Heart right ventricle (tissue), 16 donors: ENCODE results near the gene RPL10A. TPM values are rescaled to one million over a fixed set of nuclear protein-coding genes. Genes with fewer than 3 reads are reported as not detected.

Experiments
- ATAC-seq, 8 donors: fragments of 200-7000 bp; cut with Tn5 transposase; one replicate each; pipeline ENCODE4 v1.9.1; 2020; ENCODE audit warnings: mild to moderate bottlenecking in 8 of 8, moderate library complexity in 8 of 8, moderate number of reproducible peaks in 1 of 8
- DNase-seq, 2 donors: peaks; one replicate each; pipeline ENCODE4 v3.0.0-alpha.2; 2020
- H3K27ac ChIP-seq, 10 donors: fragments of 200-600 bp; sonication (generic) in 2 of 10; one replicate each; pipeline versions ENCODE4 v1.5.0 to v1.8.0; 2020 to 2022; ENCODE audit warnings: mild to moderate bottlenecking in 3 of 10
- H3K27me3 ChIP-seq, 7 donors: fragments of 200-600 bp; one replicate each; pipeline ENCODE4 v1.8.0; 2021 to 2022; ENCODE audit warnings: mild to moderate bottlenecking in 2 of 7
- H3K36me3 ChIP-seq, 9 donors: fragments of 200-600 bp; sonication (generic) in 1 of 9; one replicate each; pipeline versions ENCODE4 v1.5.0 to v1.8.0; 2020 to 2022; ENCODE audit warnings: mild to moderate bottlenecking in 2 of 9
- H3K4me1 ChIP-seq, 9 donors: fragments of 200-600 bp; sonication (generic) in 1 of 9; one replicate each; pipeline versions ENCODE4 v1.5.0 to v1.8.0; 2020 to 2022; ENCODE audit warnings: mild to moderate bottlenecking in 4 of 9
- H3K4me3 ChIP-seq, 10 donors: fragments of 200-600 bp; sonication (generic) in 2 of 10; one replicate each; pipeline versions ENCODE4 v1.5.0 to v1.8.0; 2020 to 2022; ENCODE audit warnings: mild to moderate bottlenecking in 7 of 10, moderate library complexity in 2 of 10
- H3K9me3 ChIP-seq, 11 donors: fragments of 200-600 bp in 10 of 11; sonication (generic) in 2 of 11; one replicate each; pipeline versions ENCODE4 v1.5.0 to v1.8.0; 2013 to 2022; ENCODE audit warnings: mild to moderate bottlenecking in 2 of 11, control low read depth in 1 of 11, moderate library complexity in 1 of 11
- WGBS, 2 donors: extraction: QIAGEN DNeasy Blood & Tissue Kit; methylation state at CpG; one replicate each; pipeline ENCODE4 v1.1.7; 2013; ENCODE audit warnings: inconsistent platforms in 1 of 2; 5-methylcytosine and 5-hydroxymethylcytosine counted together
- intact Hi-C, 10 donors: fragments of 100-400 bp; cut with DNase I; formaldehyde crosslinking; loops; one replicate each; pipeline versions ENCODE4 v1.11.1 to v1.14.2; 2022
- polyA plus RNA-seq, 2 donors: library from polyadenylated mRNA; stranded (reverse); fragments of 200-250 nt; gene quantifications; one replicate each; pipeline ENCODE4 v1.2.3, GENCODE V29; 2013
- total RNA-seq, 10 donors: library from RNA; stranded (reverse); fragmentation: NEBNext Ultra II Directional in 3 of 10; extraction: Animal tissue kit (Norgen Biotek cat#: 25700) in 3 of 10; gene quantifications; one replicate each; pipeline versions ENCODE4 v1.2.1 to v1.2.4, GENCODE V29; 2021 to 2023
- TF ChIP-seq, protein P1 (sequence below), 9 donors: fragments of 200-600 bp; sonication (generic) in 2 of 9; IDR thresholded peaks; one replicate each; pipeline versions ENCODE4 v1.5.0 to v1.8.0; 2021 to 2022; ENCODE audit warnings: antibody characterized with exemption in 9 of 9, mild to moderate bottlenecking in 5 of 9, moderate library complexity in 1 of 9
- donor health status: Arrhythmogenic right ventricular cardiomyopathy.
- donor health status: ischemic (EF 13 %, LVEDD 7.1; RV severe dilation, severe dysfunction).
- donor health status: healthy with polysubstance abuse.
- donor health status: DM: no; HTN: yes; CAD: no.
- donor health status: DM: no; HTN: no; CAD: no.
- donor health status: ischemic (EF 25% LVEDD 6.9; RV normal size, moderate dysfunction).
- donor health status: ischemic (EF 25% LVEDD 5.7; RV mildly dilated, moderate dysfunction).
- donor health status: healthy.
- donor health status: DM: yes; HTN: yes; CAD: no.
- donor health status: Ischemic cardiomyopathy.
- donor health status: ischemic (EF 35%, LVEDD 5.7; RV mildly dilated, moderate dysfunction).
- donor health status: nonischemic (EF 11% LVEDD 7.7; RV severe dilation, severe dysfunction).
- donor health status: DM: yes; HTN: yes; CAD: no.
- donor health status: PGD.
- donor health status: ischemic (EF 29% LVEDD 5.4; RV normal size, mild dysfunction).
- donor health status: nonischemic (EF 23%, LVEDD 6.1; RV moderate dilation, normal function).

Gene RPL10A
- total and polyA plus RNA-seq, 12 donors, result 231 to 1,620 (median 529) TPM

DNA sequence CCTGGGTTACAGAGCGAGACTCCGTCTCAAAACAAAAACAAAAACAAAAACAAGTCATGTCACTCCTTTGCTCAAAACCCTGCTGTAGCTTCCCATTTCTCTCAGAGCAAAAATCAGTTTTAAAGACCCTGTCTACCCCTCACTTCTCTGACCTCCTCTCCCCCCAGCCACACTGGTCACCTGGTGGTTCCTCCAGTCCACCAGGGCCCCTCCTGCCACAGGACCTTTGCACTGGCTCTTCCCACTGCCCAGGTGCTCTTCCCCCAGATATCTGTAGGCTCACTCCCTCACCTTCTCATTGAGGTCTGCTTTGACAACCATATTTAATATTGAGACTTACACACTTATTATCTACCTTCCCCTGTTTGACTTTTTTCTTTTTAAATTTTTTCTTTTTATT, 33.6 kb downstream of the RPL10A start:
- Histone ChIP-seq H3K9me3 (no peaks in the 10 kb centered on the region), H3K36me3 (no peaks in the 10 kb centered on the region), H3K27ac (no peak overlapping the region), H3K4me3 (no peak overlapping the region), H3K27me3 (peaks cover 0 to 94% (median 27%) of the 10 kb centered on the region in 7 donors), H3K4me1 (peaks cover 4 to 30% (median 13%) of the 10 kb centered on the region in 9 donors)
- DNase-seq (no peak), ATAC-seq (no peak)
- TF ChIP-seq, protein P1, sequence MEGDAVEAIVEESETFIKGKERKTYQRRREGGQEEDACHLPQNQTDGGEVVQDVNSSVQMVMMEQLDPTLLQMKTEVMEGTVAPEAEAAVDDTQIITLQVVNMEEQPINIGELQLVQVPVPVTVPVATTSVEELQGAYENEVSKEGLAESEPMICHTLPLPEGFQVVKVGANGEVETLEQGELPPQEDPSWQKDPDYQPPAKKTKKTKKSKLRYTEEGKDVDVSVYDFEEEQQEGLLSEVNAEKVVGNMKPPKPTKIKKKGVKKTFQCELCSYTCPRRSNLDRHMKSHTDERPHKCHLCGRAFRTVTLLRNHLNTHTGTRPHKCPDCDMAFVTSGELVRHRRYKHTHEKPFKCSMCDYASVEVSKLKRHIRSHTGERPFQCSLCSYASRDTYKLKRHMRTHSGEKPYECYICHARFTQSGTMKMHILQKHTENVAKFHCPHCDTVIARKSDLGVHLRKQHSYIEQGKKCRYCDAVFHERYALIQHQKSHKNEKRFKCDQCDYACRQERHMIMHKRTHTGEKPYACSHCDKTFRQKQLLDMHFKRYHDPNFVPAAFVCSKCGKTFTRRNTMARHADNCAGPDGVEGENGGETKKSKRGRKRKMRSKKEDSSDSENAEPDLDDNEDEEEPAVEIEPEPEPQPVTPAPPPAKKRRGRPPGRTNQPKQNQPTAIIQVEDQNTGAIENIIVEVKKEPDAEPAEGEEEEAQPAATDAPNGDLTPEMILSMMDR (IDR thresholded peaks at IDR 0.05), result no peak
- intact Hi-C loops, result no loop called here
- WGBS, 2 donors, result 97% methylated on average over 2 of the region's 2 CpGs

DNA sequence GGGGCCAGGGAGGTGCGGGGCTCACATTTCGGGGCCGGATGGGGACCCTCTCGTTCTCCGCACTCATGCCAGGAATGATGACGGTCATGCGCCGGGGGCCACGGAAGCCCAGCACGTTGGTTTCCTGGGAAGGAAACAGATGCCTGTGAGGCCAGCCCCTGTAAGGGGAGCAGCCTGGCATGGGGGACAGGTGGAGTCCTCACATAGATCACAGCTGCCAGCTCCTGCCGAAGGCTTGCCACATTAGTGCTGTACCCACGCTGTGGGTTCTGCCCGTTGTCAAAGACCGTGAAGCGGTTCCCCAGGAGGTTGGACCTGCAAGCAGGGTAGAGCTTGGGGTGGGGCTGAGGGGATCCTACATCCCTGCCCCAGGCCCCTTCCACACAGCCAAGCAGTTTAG, 35.3 kb downstream of the RPL10A start:
- TF ChIP-seq, protein P1 (IDR thresholded peaks at IDR 0.05), result no peak
- DNase-seq (no peak), ATAC-seq (no peak)
- peaks cover 0 to 95% (median 26%) of the 10 kb centered on the region in 7 donors for H3K27me3 ChIP-seq
- H3K9me3 ChIP-seq, result no peaks in the 10 kb centered on the region
- H3K36me3 ChIP-seq, result no peaks in the 10 kb centered on the region
- 70 to 72% methylated on average over 15 of the region's 15 CpGs for WGBS, 2 donors
- H3K27ac ChIP-seq, result no peak overlapping the region
- intact Hi-C loops, result no loop called here
- peaks cover 0 to 18% (median under 1%) of the 10 kb centered on the region in 9 donors for H3K4me1 ChIP-seq
- H3K4me3 ChIP-seq, result no peak overlapping the region

DNA sequence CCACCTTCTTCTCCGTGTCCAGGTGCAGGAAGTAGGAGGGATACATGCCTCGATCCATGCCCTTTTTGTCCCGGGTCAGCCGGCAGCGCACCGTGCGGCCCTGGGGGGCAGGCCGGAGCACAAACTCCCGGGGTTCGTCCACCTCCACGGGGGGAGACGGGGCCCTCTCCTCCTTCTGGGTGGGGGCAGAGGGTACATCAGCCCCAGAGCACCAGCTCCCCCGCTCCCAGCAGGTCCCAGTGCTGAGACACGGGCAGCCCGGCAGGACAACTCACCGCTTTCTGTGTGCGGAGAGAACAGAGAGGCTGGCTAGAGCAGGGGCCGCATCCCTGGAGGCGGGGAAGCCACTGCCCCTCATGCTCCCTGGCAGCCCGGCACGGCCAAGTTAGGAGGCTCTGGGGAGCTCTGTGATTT, 37.8 kb downstream of the RPL10A start:
- intact Hi-C loops, result no loop called here
- ATAC-seq, result no peak
- peaks cover 0 to 95% (median 45%) of the 10 kb centered on the region in 7 donors for H3K27me3 ChIP-seq

DNA sequence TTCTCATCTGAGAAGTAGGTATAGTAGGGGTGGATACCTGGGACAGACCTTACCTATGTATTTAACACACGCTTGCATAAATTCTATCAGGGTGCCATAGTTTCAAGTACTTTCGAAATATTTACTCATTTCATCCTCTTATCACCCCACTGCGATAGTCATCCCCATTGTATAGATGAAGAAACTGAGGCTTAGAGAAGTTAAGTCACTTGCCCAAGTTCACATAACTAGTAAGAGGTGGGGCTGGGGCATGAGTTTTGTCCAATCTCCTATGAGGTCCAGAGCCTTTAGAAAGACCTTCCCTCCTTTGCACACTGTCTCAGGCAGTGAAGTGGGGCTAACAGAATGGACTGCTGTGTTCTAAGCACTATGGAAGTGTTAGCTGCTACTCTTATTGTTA, 38.3 kb downstream of the RPL10A start:
- H3K9me3 ChIP-seq, result no peaks in the 10 kb centered on the region
- no peak overlapping the region for H3K4me3 ChIP-seq
- WGBS, 2 donors, result 97% methylated on average over 3 of the region's 3 CpGs
- intact Hi-C loops, result no loop called here
- H3K27me3 ChIP-seq, result peaks cover 0 to 95% (median 50%) of the 10 kb centered on the region in 7 donors
- DNase-seq (no peak), ATAC-seq (no peak)
- no peak overlapping the region for H3K27ac ChIP-seq
- TF ChIP-seq, protein P1 (IDR thresholded peaks at IDR 0.05), result no peak
- H3K36me3 ChIP-seq, result no peaks in the 10 kb centered on the region
- peaks cover 0 to 6% (median 1%) of the 10 kb centered on the region in 9 donors for H3K4me1 ChIP-seq

More for the DNA sequence above, 37.8 kb downstream of the RPL10A start:
- Histone ChIP-seq H3K4me3 (no peak overlapping the region), H3K27ac (no peak overlapping the region), H3K4me1 (peaks cover 0 to 5% (median 0%) of the 10 kb centered on the region in 9 donors), H3K9me3 (no peaks in the 10 kb centered on the region), H3K36me3 (no peaks in the 10 kb centered on the region)
- 50 to 60% methylated on average over 21 of the region's 21 CpGs for WGBS, 2 donors
- no peak for DNase-seq
- TF ChIP-seq, protein P1 (IDR thresholded peaks at IDR 0.05), result no peak
